Testis (tissue), 3 donors: ENCODE results near the gene SDC3. TPM values are rescaled to one million over a fixed set of nuclear protein-coding genes. Genes with fewer than 3 reads are reported as not detected.

ENCODE experiments used
- DNase-seq: peaks from one replicate; pipeline ENCODE4 v3.0.0-alpha.2; 2019
- H3K27ac ChIP-seq, 2 donors: fragments of 200-600 bp; sonication (generic); one replicate each; pipeline ENCODE4 v1.5.1; 2019
- H3K27me3 ChIP-seq: fragments of 200-600 bp; sonication (generic); one replicate; pipeline ENCODE4 v1.5.1; 2019
- H3K36me3 ChIP-seq: fragments of 200-600 bp; sonication (generic); one replicate; pipeline ENCODE4 v1.5.1; 2017; ENCODE audit warnings: low read depth; ENCODE audit errors: missing control alignments
- H3K4me1 ChIP-seq: fragments of 200-600 bp; sonication (generic); one replicate; pipeline ENCODE4 v1.5.1; 2019
- H3K4me3 ChIP-seq, 2 donors: fragments of 200-600 bp; sonication (generic); one replicate each; pipeline ENCODE4 v1.5.1; 2017 to 2019
- H3K9me3 ChIP-seq: fragments of 200-600 bp; sonication (generic); one replicate; pipeline ENCODE4 v1.5.1; 2017
- CTCF ChIP-seq, 3 experiments: fragments of 450-650 bp in 2 of 3; fragments of 200-600 bp in 1 of 3; sonication (generic) in 1 of 3; IDR thresholded peaks; one replicate each; pipeline ENCODE4 v1.5.1; 2016 to 2019; ENCODE audit warnings: antibody characterized with exemption in 3 of 3, mild to moderate bottlenecking in 2 of 3, moderate library complexity in 1 of 3
- POLR2A ChIP-seq: fragments of 450-650 bp; IDR thresholded peaks from one replicate; pipeline ENCODE4 v1.6.1; 2017; ENCODE audit warnings: antibody characterized with exemption, mild to moderate bottlenecking, moderate library complexity
- WGBS, 2 donors: methylation state at CpG; one replicate each; pipeline ENCODE4 v1.1.5; 2018; 5-methylcytosine and 5-hydroxymethylcytosine counted together
- intact Hi-C: fragments of 100-400 bp; cut with DNase I; formaldehyde crosslinking; loops from one replicate; pipeline ENCODE4 v1.15.1; 2023; ENCODE audit warnings: low total_unique reads
- polyA plus RNA-seq: library from polyadenylated mRNA; stranded (reverse); fragments of 350-450 nt; fragmentation: Illumina TruSeq; extraction: RNeasy Lipid Tissue Mini Kit (QIAGEN cat#74804); gene quantifications from one replicate; pipeline ENCODE4 v1.2.3, GENCODE V29; 2014; ENCODE audit warnings: low read depth, low replicate concordance; ENCODE audit not compliant: insufficient read depth
- total RNA-seq, 2 donors: library from RNA; depleted of rRNA; stranded (reverse); fragments of >200 nt; gene quantifications; one replicate each; pipeline ENCODE4 v1.2.3, GENCODE V29; 2016

The SDC3 gene
- total and polyA plus RNA-seq, 3 donors from 2014 or later = 3.9 to 21.2 (median 6.9) TPM

GRCh38 chr1:30919025-30919881 lies 10.7 kb upstream of the SDC3 start:
- Histone ChIP-seq H3K27me3 (no peaks in the 10 kb centered on the region), H3K36me3 (no peaks in the 10 kb centered on the region), H3K4me1 (no peaks in the 10 kb centered on the region), H3K27ac (no peak overlapping the region), H3K4me3 (no peak overlapping the region), H3K9me3 (no peaks in the 10 kb centered on the region)
- no peak for TF ChIP-seq POLR2A
- no peak for TF ChIP-seq CTCF (IDR thresholded peaks at IDR 0.05)
- DNase-seq = peak; percentile 21
- intact Hi-C loops = loop anchor here (10.0 kb wide), 1 partner anchor 194 kb away; the partner anchor contains the start of gene MATN1
- 64 to 70% methylated on average over 10 of the region's 10 CpGs for WGBS, 2 donors

- Histone ChIP-seq H3K4me1 (no peaks in the 10 kb centered on the region), H3K4me3 (no peak overlapping the region), H3K27me3 (no peaks in the 10 kb centered on the region), H3K36me3 (no peaks in the 10 kb centered on the region), H3K9me3 (no peaks in the 10 kb centered on the region), H3K27ac (no peak overlapping the region)
- 84 to 91% methylated on average over 12 of the region's 12 CpGs for WGBS, 2 donors
- TF ChIP-seq CTCF (IDR thresholded peaks at IDR 0.05) = no peak
- no peak for TF ChIP-seq POLR2A
- intact Hi-C loops = loop anchor here (10.0 kb wide), 1 partner anchor 191 kb away; the partner anchor contains the start of gene MATN1
- DNase-seq = no peak
Measured at GRCh38 chr1:30916296-30916695, 7.7 kb upstream of the SDC3 start.

- no peaks in the 10 kb centered on the region for H3K9me3 ChIP-seq
- intact Hi-C loops = loop anchor here (10.0 kb wide), 1 partner anchor 191 kb away; the partner anchor contains the start of gene MATN1
- WGBS, 2 donors = 91 to 95% methylated on average over 6 to 13 of the region's 13 CpGs
Measured at GRCh38 chr1:30915491-30916230, 7.1 kb upstream of the SDC3 start.

GRCh38 chr1:30914931-30915330 lies 6.4 kb upstream of the SDC3 start:
- Histone ChIP-seq H3K9me3 (no peaks in the 10 kb centered on the region), H3K4me1 (no peaks in the 10 kb centered on the region), H3K36me3 (no peaks in the 10 kb centered on the region), H3K27me3 (no peaks in the 10 kb centered on the region), H3K4me3 (no peak overlapping the region), H3K27ac (no peak overlapping the region)
- intact Hi-C loops = loop anchor here (5.0 to 10.0 kb wide), 3 partner anchors 113 to 190 kb away; partner anchors contain the start of gene MATN1
- TF ChIP-seq CTCF (IDR thresholded peaks at IDR 0.05) (no peak), POLR2A (no peak)
- no peak for DNase-seq
- WGBS, 2 donors = 84 to 89% methylated on average over 4 of the region's 4 CpGs

More at GRCh38 chr1:30915491-30916230, 7.1 kb upstream of the SDC3 start:
- no peak for DNase-seq
- no peak for TF ChIP-seq CTCF (IDR thresholded peaks at IDR 0.05)
- TF ChIP-seq POLR2A = no peak
- H3K4me3 ChIP-seq = no peak overlapping the region
- no peaks in the 10 kb centered on the region for H3K4me1 ChIP-seq
- H3K27me3 ChIP-seq = no peaks in the 10 kb centered on the region
- no peaks in the 10 kb centered on the region for H3K36me3 ChIP-seq
- no peak overlapping the region for H3K27ac ChIP-seq
